HepG2 (cell line): ENCODE measurements around the gene MUC4. TPM values are rescaled to one million over a fixed set of nuclear protein-coding genes. Genes with fewer than 3 reads are reported as not detected.

Source experiments
- ATAC-seq: fragments of 200-7000 bp; cut with Tn5 transposase; 3 replicates; pipeline ENCODE4 v1.9.1; 2020; ENCODE audit warnings: mild to moderate bottlenecking, moderate library complexity
- BruUV-seq: library from RNA; stranded (reverse); fragments of 400-500 nt; replicated peaks from 2 replicates; lab custom pipeline; 2021; lab: Mats Ljungman, UMichigan
- CTCF ChIA-PET: fragments of 300-600 bp; formaldehyde crosslinking; extraction: SDS; loops from one replicate; lab custom pipeline; 2021; ENCODE audit warnings: low total read pairs, inconsistent platforms, low intra/inter-chr PET ratio; lab: Yijun Ruan, JAX
- POLR2A ChIA-PET: fragments of 350-600 bp; sonication (Branson Sonifier 250); formaldehyde crosslinking; loops from one replicate; lab custom pipeline; 2020; ENCODE audit warnings: antibody characterized with exemption, inconsistent platforms; lab: Yijun Ruan, JAX
- DNase-seq: peaks from one replicate; pipeline ENCODE4 v3.0.0-alpha.2; 2015; ENCODE audit warnings: low spot score
- FAIRE-seq: peaks from 3 replicates; lab custom pipeline; 2011; peaks lifted over from hg19 to GRCh38; lab: Jason Lieb, UNC
- H2AFZ ChIP-seq: one replicate; pipeline ENCODE4 v1.6.1; 2011; ENCODE audit warnings: low read length, inconsistent platforms
- H3K27ac ChIP-seq: fragments of 300-600 bp; 3 replicates; pipeline ENCODE4 v1.8.0; 2011; ENCODE audit warnings: mixed run types, mild to moderate bottlenecking, mixed read lengths, low read length, inconsistent platforms; ENCODE audit not compliant: insufficient read depth; ENCODE audit errors: extremely low read length
- H3K27me3 ChIP-seq, 2 experiments: fragments of 200-600 bp in 1 of 2; 2 replicates in 1 of 2; 3 replicates in 1 of 2; pipeline versions ENCODE4 v1.6.0 to v1.8.0; 2011; ENCODE audit warnings: low read length in 2 of 2, mild to moderate bottlenecking in 2 of 2, moderate library complexity in 2 of 2, inconsistent platforms in 1 of 2; ENCODE audit not compliant: insufficient read depth in 2 of 2, control insufficient read depth in 1 of 2
- H3K36me3 ChIP-seq, 2 experiments: fragments of 200-600 bp in 1 of 2; replicated peaks in 1 of 2; 2 replicates in 1 of 2; 3 replicates in 1 of 2; pipeline versions ENCODE4 v1.5.1 to v1.8.0; 2011; ENCODE audit warnings: low read length in 2 of 2, inconsistent platforms in 1 of 2; ENCODE audit not compliant: insufficient read depth in 2 of 2, control insufficient read depth in 1 of 2
- H3K4me1 ChIP-seq: 2 replicates; pipeline ENCODE4 v1.5.1; 2012; ENCODE audit warnings: low read length, inconsistent platforms; ENCODE audit not compliant: insufficient read depth
- H3K4me2 ChIP-seq: 2 replicates; pipeline ENCODE4 v1.6.0; 2011; ENCODE audit warnings: low read depth, low read length, inconsistent platforms
- H3K4me3 ChIP-seq, 3 experiments: fragments of 200-600 bp in 1 of 3; sonication (generic), shearing (Covaris generic) in 1 of 3; replicated peaks in 1 of 3; 2 replicates each; pipeline ENCODE4 v1.5.1; 2011 to 2016; ENCODE audit warnings: low read length in 3 of 3, inconsistent platforms in 2 of 3, low read depth in 2 of 3, mild to moderate bottlenecking in 2 of 3, control low read depth in 1 of 3, mixed read lengths in 1 of 3; ENCODE audit not compliant: insufficient read depth in 1 of 3
- H3K79me2 ChIP-seq: one replicate; pipeline ENCODE4 v1.6.1; 2011; ENCODE audit warnings: low read length, inconsistent platforms; ENCODE audit not compliant: insufficient read depth
- H3K9ac ChIP-seq: 2 replicates; pipeline ENCODE4 v1.6.0; 2011; ENCODE audit warnings: mild to moderate bottlenecking, low read depth, low read length, inconsistent platforms; ENCODE audit not compliant: insufficient read depth
- H3K9me3 ChIP-seq: 2 replicates; pipeline ENCODE4 v1.5.1; 2012; ENCODE audit warnings: mild to moderate bottlenecking, low read length
- H4K20me1 ChIP-seq: 2 replicates; pipeline ENCODE4 v1.6.0; 2011; ENCODE audit warnings: inconsistent platforms, mild to moderate bottlenecking, low read length, moderate library complexity; ENCODE audit not compliant: insufficient read depth
- ETS1 ChIP-seq: sonication (generic); formaldehyde crosslinking; IDR thresholded peaks from 2 replicates; pipeline ENCODE4 v1.4.0; 2020; ENCODE audit warnings: missing genetic modification reagents
- FOXA1 ChIP-seq, 2 experiments: fragments of 450-650 bp in 1 of 2; sonication (generic) in 1 of 2; formaldehyde crosslinking in 1 of 2; IDR thresholded peaks; 2 replicates each; pipeline versions ENCODE4 v1.4.0 to v1.6.1; 2016 to 2020; ENCODE audit warnings: missing genetic modification reagents in 1 of 2
- FUBP1 ChIP-seq: sonication (generic); formaldehyde crosslinking; IDR thresholded peaks from 2 replicates; pipeline ENCODE4 v1.5.1; 2020; ENCODE audit warnings: missing genetic modification reagents, mild to moderate bottlenecking, borderline replicate concordance
- HNRNPK ChIP-seq: fragments of 200-400 bp; formaldehyde crosslinking; IDR thresholded peaks from 2 replicates; pipeline ENCODE4 v1.6.1; 2018; ENCODE audit warnings: low read length, low read depth, moderate library complexity, mild to moderate bottlenecking; ENCODE audit not compliant: poor library complexity, severe bottlenecking
- KLF9 ChIP-seq: IDR thresholded peaks from 2 replicates; pipeline ENCODE4 v1.6.1; 2016; ENCODE audit warnings: low read depth
- MED1 ChIP-seq: sonication (generic); formaldehyde crosslinking; IDR thresholded peaks from 2 replicates; pipeline ENCODE4 v1.4.0; 2020; ENCODE audit warnings: missing genetic modification reagents
- PAWR ChIP-seq: sonication (generic); formaldehyde crosslinking; IDR thresholded peaks from 2 replicates; pipeline ENCODE4 v1.4.0; 2020; ENCODE audit warnings: missing genetic modification reagents, mild to moderate bottlenecking, borderline replicate concordance
- SKI ChIP-seq: fragments of 450-650 bp; IDR thresholded peaks from one replicate; pipeline ENCODE4 v1.6.1; 2018; ENCODE audit warnings: mild to moderate bottlenecking; ENCODE audit not compliant: partially characterized antibody
- SKIL ChIP-seq: sonication (generic); formaldehyde crosslinking; IDR thresholded peaks from 2 replicates; pipeline ENCODE4 v1.8.0; 2022; ENCODE audit warnings: missing genetic modification reagents, mild to moderate bottlenecking, moderate library complexity, borderline replicate concordance
- SRF ChIP-seq: IDR thresholded peaks from 2 replicates; pipeline ENCODE4 v1.6.1; 2011; ENCODE audit warnings: mild to moderate bottlenecking, low read depth, low read length, moderate library complexity
- ZC3H4 ChIP-seq: sonication (generic); formaldehyde crosslinking; IDR thresholded peaks from 2 replicates; pipeline ENCODE4 v1.4.0; 2020; ENCODE audit warnings: missing genetic modification reagents, borderline replicate concordance
- ZNF646 ChIP-seq: sonication (generic); formaldehyde crosslinking; IDR thresholded peaks from 2 replicates; pipeline ENCODE4 v1.9.0; 2021; ENCODE audit warnings: mild to moderate bottlenecking, missing genetic modification reagents
- ZSCAN25 ChIP-seq: sonication (generic); formaldehyde crosslinking; IDR thresholded peaks from 2 replicates; pipeline ENCODE4 v1.8.0; 2022; ENCODE audit warnings: mild to moderate bottlenecking, missing genetic modification reagents
- WGBS: methylation state at CpG from one replicate; pipeline ENCODE4 v1.1.6; 2017; ENCODE audit warnings: low lambda C conversion rate; 5-methylcytosine and 5-hydroxymethylcytosine counted together
- in situ Hi-C: cut with HindIII; loops from 2 replicates; pipeline ENCODE4 v1.10.0; 2017; ENCODE audit warnings: low pct_unique_long_range_greater_than_20kb; ENCODE audit not compliant: extremely low pct_ligation_motif_present
- intact Hi-C: fragments of 100-400 bp; cut with micrococcal nuclease; formaldehyde crosslinking; loops from one replicate; pipeline ENCODE4 v1.10.0; 2022; ENCODE audit not compliant: unreplicated experiment
- polyA plus RNA-seq, 8 experiments: library from polyadenylated mRNA; depleted of rRNA in 3 of 8; stranded (reverse) in 7 of 8; unstranded in 1 of 8; fragments of >200 nt; fragmentation: Illumina TruSeq in 4 of 8; extraction: Trizol in 4 of 8; gene quantifications; 2 replicates each; pipeline versions ENCODE4 v1.2.1 to v1.2.3, GENCODE V29; 2011 to 2016; ENCODE audit warnings: low read depth in 4 of 8, missing spikeins in 1 of 8, mixed read lengths in 1 of 8; ENCODE audit not compliant: insufficient read depth in 1 of 8
- total RNA-seq, 5 experiments: library from RNA; depleted of rRNA; stranded (reverse); fragments of >200 nt; fragmentation: Illumina TruSeq; extraction: Trizol; gene quantifications; 2 replicates each; pipeline ENCODE4 v1.2.3, GENCODE V29; 2016; ENCODE audit warnings: low read depth in 1 of 5

MUC4 gene
- total and polyA plus RNA-seq, 2 of the 13 experiments (the other 11 are each of a cell fraction or from before 2014, with no cell fraction given): not detected

GRCh38 chr3:195809291-195809785 lies 2.4 kb downstream of the MUC4 start:
- peaks cover 19 to 82% of the 10 kb centered on the region in 2 experiments for H3K27me3 ChIP-seq
- no peak overlapping the region for H3K9ac ChIP-seq
- H3K4me2 ChIP-seq: no peak overlapping the region
- FAIRE-seq (no peak), ATAC-seq (no peak), DNase-seq (no peak)
- no peak overlapping the region for H2AFZ ChIP-seq
- H3K79me2 ChIP-seq: no peaks in the 10 kb centered on the region
- CTCF ChIA-PET: no interaction called here
- no peaks in the 10 kb centered on the region for H3K4me1 ChIP-seq
- intact Hi-C loops (no loop called here), in situ Hi-C loops (no loop called here)
- 45% methylated on average over 14 of the region's 17 CpGs for WGBS
- no TSS peak for BruUV-seq
- H3K27ac ChIP-seq: no peak overlapping the region
- H3K4me3 ChIP-seq: no peak overlapping the region
- H3K36me3 ChIP-seq: no peaks in the 10 kb centered on the region
- POLR2A ChIA-PET: no interaction called here
- H4K20me1 ChIP-seq: no peaks in the 10 kb centered on the region
- no peaks in the 10 kb centered on the region for H3K9me3 ChIP-seq
- TF ChIP-seq HNRNPK: no peak
- no peak for TF ChIP-seq PAWR (CRISPR knock-in tag)
- no peak for TF ChIP-seq MED1 (CRISPR knock-in tag)
- no peak for TF ChIP-seq SKI
- no peak for TF ChIP-seq FUBP1
- no peak for TF ChIP-seq ZSCAN25 (CRISPR knock-in tag)
- TF ChIP-seq FOXA1 (IDR thresholded peaks at IDR 0.05): no peak
- TF ChIP-seq FOXA1 (CRISPR knock-in tag; IDR thresholded peaks at IDR 0.05): no peak
- TF ChIP-seq ETS1 (CRISPR knock-in tag): no peak
- no peak for TF ChIP-seq KLF9 (CRISPR knock-in tag)
- no peak for TF ChIP-seq SRF
- TF ChIP-seq ZC3H4 (CRISPR knock-in tag): no peak
- no peak for TF ChIP-seq SKIL (CRISPR knock-in tag)
- no peak for TF ChIP-seq ZNF646 (CRISPR knock-in tag)
